Small intestine (tissue), 7 donors: ENCODE measurements around the gene COPA. TPM values are rescaled to one million over a fixed set of nuclear protein-coding genes. Genes with fewer than 3 reads are reported as not detected.

ENCODE experiments used
- DNase-seq, 2 donors: peaks; one replicate each; pipeline versions ENCODE4 v3.0.0 to v3.0.0-alpha.2; 2013
- FAIRE-seq: peaks from 2 replicates; lab custom pipeline; 2012; peaks lifted over from hg19 to GRCh38; lab: Jason Lieb, UNC
- H3K27ac ChIP-seq, 3 donors: one replicate each; pipeline ENCODE4 v1.5.1; 2013; ENCODE audit warnings: low read length in 2 of 3, mild to moderate bottlenecking in 2 of 3, control low read depth in 1 of 3, inconsistent platforms in 1 of 3, low read depth in 1 of 3, moderate library complexity in 1 of 3
- H3K27me3 ChIP-seq, 3 donors: one replicate each; pipeline ENCODE4 v1.6.1; 2013; ENCODE audit warnings: low read length in 3 of 3, inconsistent platforms in 1 of 3; ENCODE audit not compliant: control insufficient read depth in 3 of 3, insufficient read depth in 3 of 3
- H3K36me3 ChIP-seq, 3 donors: one replicate each; pipeline ENCODE4 v1.6.1; 2013; ENCODE audit warnings: low read length in 3 of 3, inconsistent platforms in 1 of 3, low read depth in 1 of 3, mild to moderate bottlenecking in 1 of 3, moderate library complexity in 1 of 3; ENCODE audit not compliant: control insufficient read depth in 3 of 3, insufficient read depth in 2 of 3
- H3K4me1 ChIP-seq, 3 donors: one replicate each; pipeline ENCODE4 v1.6.1; 2013; ENCODE audit warnings: low read length in 2 of 3, inconsistent platforms in 1 of 3, low read depth in 1 of 3, mild to moderate bottlenecking in 1 of 3, moderate library complexity in 1 of 3; ENCODE audit not compliant: control insufficient read depth in 3 of 3, insufficient read depth in 2 of 3
- H3K4me3 ChIP-seq, 3 donors: one replicate each; pipeline ENCODE4 v1.5.1; 2013; ENCODE audit warnings: low read length in 3 of 3, control low read depth in 1 of 3, inconsistent platforms in 1 of 3, low read depth in 1 of 3, mild to moderate bottlenecking in 1 of 3, moderate library complexity in 1 of 3
- H3K9me3 ChIP-seq, 2 donors: one replicate each; pipeline ENCODE4 v1.6.1; 2013; ENCODE audit warnings: low read depth in 1 of 2, low read length in 1 of 2; ENCODE audit not compliant: control insufficient read depth in 2 of 2, insufficient read depth in 1 of 2
- WGBS, 3 donors: extraction: QIAGEN DNeasy Blood & Tissue Kit; methylation state at CpG; one replicate each; pipeline ENCODE4 v1.1.7; 2013; 5-methylcytosine and 5-hydroxymethylcytosine counted together
- polyA plus RNA-seq, 4 donors: library from polyadenylated mRNA; stranded (reverse) in 3 of 4; unstranded in 1 of 4; fragments of 200-250 nt in 3 of 4; fragments of 120-200 nt in 1 of 4; gene quantifications; one replicate each; pipeline versions ENCODE4 v1.2.1 to v1.2.3, GENCODE V29; 2013
- donor health status: healthy with polysubstance abuse.
- donor health status: control.
- donor health status: control.
- donor health status: Bipolar disorder and iron deficiency.
- donor health status: healthy.

Gene COPA
- polyA plus RNA-seq, 4 donors = 79.7 to 143 (median 93.2) TPM

DNA sequence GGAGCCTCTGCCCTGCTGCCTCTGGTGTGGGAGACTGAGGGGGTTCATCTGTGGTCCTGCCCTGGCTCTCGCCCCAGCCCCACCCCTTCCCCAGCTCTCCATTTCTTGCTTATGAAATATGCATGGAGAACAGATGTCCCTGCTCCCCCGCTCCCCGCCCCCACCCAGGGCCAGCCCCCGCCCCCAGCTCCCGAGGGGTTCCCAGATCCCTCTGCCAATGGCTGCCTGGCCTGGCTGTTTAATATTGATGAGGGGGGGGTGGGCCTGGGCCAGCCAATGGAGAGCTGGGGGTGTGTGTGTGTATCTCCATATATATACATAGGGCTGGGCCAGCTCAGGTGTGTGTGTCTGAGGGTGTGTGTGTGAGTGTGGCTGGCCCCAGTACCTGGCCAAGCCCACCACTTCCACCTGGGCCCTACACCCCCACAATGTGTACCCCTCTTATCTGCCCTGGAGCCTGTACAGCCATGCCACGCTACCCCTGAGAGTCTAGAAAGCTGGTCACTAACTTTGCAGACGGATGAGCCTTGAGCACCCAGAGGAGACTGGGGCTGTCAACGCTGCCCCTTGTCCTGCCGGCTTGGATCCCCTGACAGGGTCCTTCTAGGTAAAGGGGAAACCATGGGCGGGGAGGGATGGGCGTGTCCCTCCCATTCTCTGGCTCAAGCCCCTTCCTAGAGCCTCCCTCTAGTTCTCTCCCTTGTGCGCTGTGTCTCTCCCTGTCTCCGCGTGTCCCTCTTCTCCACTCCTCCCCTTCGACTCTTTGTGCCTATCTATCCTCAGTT, 23.9 kb upstream of the COPA start, which contains the start of gene NHLH1:
Gene NHLH1, plus strand, starts transcription at position 341 of the 785 bp plus-strand sequence. CDS start 3,661 bp downstream, outside the sequence.
- DNase-seq (no peak), FAIRE-seq (no peak)
- H3K4me1 ChIP-seq = no peaks in the 10 kb centered on the region
- 60 to 68% (median 63%) methylated on average over 13 to 15 of the region's 15 CpGs for WGBS, 3 donors
- H3K36me3 ChIP-seq = no peaks in the 10 kb centered on the region
- H3K4me3 ChIP-seq = no peak within 1 kb of the TSS
- H3K27me3 ChIP-seq = peaks cover 0 to 4% (median 0%) of the 10 kb centered on the region in 3 donors
- no peak within 1 kb of the TSS for H3K27ac ChIP-seq
- no peaks in the 10 kb centered on the region for H3K9me3 ChIP-seq

DNA sequence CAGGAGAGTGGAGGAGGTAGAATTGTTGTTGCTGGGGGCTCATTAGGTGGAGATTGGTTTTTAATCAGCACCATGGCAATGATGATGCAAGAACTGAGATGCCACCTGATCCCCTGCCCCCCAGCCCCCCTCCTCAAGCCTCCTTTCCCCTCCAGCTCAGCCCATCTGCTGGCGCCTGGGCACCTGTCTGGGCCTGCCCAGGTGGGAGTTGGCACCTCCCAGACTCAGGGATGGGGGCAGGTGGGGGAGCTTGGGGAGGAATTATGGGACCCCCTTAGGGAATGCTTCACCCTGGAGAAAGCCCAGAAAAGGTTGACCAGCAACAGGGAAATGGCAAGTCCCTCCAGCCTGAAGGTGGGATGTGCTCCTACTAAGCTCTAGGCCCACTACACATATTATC, 22.3 kb upstream of the COPA start:
- Histone ChIP-seq H3K9me3 (no peaks in the 10 kb centered on the region), H3K4me3 (no peak overlapping the region), H3K27me3 (peaks cover 0 to 4% (median 0%) of the 10 kb centered on the region in 3 donors), H3K36me3 (peaks cover 0 to 7% (median 2%) of the 10 kb centered on the region in 3 donors), H3K4me1 (no peaks in the 10 kb centered on the region), H3K27ac (no peak overlapping the region)
- 89 to 100% (median 93%) methylated on average over 1 of the region's 1 CpG for WGBS, 3 donors
- FAIRE-seq (no peak), DNase-seq (no peak)

GRCh38 chr1:160363951-160364735, 21.1 kb upstream of the COPA start:
- DNase-seq (no peak), FAIRE-seq (no peak)
- Histone ChIP-seq H3K9me3 (no peaks in the 10 kb centered on the region), H3K4me1 (no peaks in the 10 kb centered on the region), H3K4me3 (no peak overlapping the region), H3K27ac (no peak overlapping the region), H3K27me3 (peaks cover 0 to 4% (median 0%) of the 10 kb centered on the region in 3 donors), H3K36me3 (peaks cover 0 to 15% (median 8%) of the 10 kb centered on the region in 3 donors)
- WGBS, 3 donors = 76 to 77% (median 76%) methylated on average over 12 of the region's 12 CpGs

- WGBS, 3 donors = 45 to 59% (median 47%) methylated on average over 3 to 5 of the region's 5 CpGs
- Histone ChIP-seq H3K9me3 (no peaks in the 10 kb centered on the region), H3K27ac (no peak overlapping the region), H3K27me3 (peaks cover 0 to under 1% (median 0%) of the 10 kb centered on the region in 3 donors), H3K4me1 (no peaks in the 10 kb centered on the region), H3K36me3 (peaks cover 6 to 22% (median 12%) of the 10 kb centered on the region in 3 donors), H3K4me3 (no peak overlapping the region)
- DNase-seq (no peak), FAIRE-seq (no peak)
Measured at GRCh38 chr1:160363010-160363409, 20.0 kb upstream of the COPA start.

DNA sequence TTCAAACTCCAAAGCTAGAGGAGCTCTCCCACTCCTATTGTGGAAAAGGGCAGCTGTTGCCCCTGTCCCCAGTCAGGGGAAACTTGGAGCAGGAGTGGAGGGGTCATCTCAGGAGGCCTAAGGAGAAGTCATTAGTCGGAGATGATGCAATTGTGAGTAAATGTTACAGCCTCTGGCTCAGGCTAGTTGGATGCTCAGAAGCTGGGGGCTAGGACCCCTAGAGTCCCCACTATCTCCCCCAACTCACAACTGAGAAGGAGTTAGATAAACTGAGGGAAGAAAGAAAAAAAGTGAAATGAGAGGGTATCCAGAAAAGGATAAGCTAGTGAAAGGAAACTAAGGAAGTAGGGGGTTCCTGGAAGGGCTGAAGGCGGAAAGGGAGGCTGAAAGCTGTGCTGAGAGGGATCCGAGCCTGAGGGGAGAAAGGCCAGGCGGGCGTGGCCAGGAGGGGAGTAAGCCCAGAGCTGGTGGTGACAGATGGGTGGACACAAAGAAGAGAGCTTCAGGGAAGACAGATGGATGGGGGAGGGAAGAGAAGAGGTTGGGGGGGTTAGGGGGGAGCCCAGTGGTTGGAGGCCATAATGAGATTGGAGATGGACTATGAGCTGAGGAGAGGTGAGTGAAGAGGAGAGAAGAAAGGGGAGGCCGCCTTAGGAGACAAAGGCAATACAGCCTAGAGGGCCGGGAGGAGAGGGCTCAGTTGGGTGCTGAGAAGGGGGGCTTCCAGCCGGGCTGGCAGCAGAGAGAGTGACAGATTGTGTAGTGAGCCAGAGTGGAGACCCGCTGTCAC, 19.3 kb upstream of the COPA start:
- FAIRE-seq (no peak), DNase-seq (no peak)
- WGBS, 3 donors = 75 to 77% (median 75%) methylated on average over 9 of the region's 9 CpGs
- Histone ChIP-seq H3K4me1 (no peaks in the 10 kb centered on the region), H3K4me3 (no peak overlapping the region), H3K9me3 (no peaks in the 10 kb centered on the region), H3K27me3 (no peaks in the 10 kb centered on the region), H3K27ac (no peak overlapping the region), H3K36me3 (peaks cover 7 to 28% (median 17%) of the 10 kb centered on the region in 3 donors)

GRCh38 chr1:160361814-160362167, 18.7 kb upstream of the COPA start:
- DNase-seq (no peak), FAIRE-seq (no peak)
- no peaks in the 10 kb centered on the region for H3K9me3 ChIP-seq
- no peak overlapping the region for H3K4me3 ChIP-seq
- H3K27me3 ChIP-seq = no peaks in the 10 kb centered on the region
- no peaks in the 10 kb centered on the region for H3K4me1 ChIP-seq
- 81 to 89% (median 88%) methylated on average over 4 of the region's 4 CpGs for WGBS, 3 donors
- H3K27ac ChIP-seq = no peak overlapping the region
- H3K36me3 ChIP-seq = peaks cover 8 to 34% (median 17%) of the 10 kb centered on the region in 3 donors

- Histone ChIP-seq H3K36me3 (peaks cover 13 to 39% (median 23%) of the 10 kb centered on the region in 3 donors), H3K27me3 (no peaks in the 10 kb centered on the region), H3K27ac (no peak overlapping the region), H3K4me1 (no peaks in the 10 kb centered on the region), H3K9me3 (no peaks in the 10 kb centered on the region), H3K4me3 (no peak overlapping the region)
- FAIRE-seq (no peak), DNase-seq (no peak)
- WGBS, 3 donors = 67 to 84% (median 78%) methylated on average over 2 of the region's 2 CpGs
Measured at GRCh38 chr1:160361199-160361598, 18.1 kb upstream of the COPA start.

- Histone ChIP-seq H3K36me3 (peaks cover 16 to 48% (median 32%) of the 10 kb centered on the region in 3 donors), H3K27ac (no peak overlapping the region), H3K27me3 (no peaks in the 10 kb centered on the region), H3K4me1 (no peaks in the 10 kb centered on the region), H3K4me3 (no peak overlapping the region), H3K9me3 (no peaks in the 10 kb centered on the region)
- FAIRE-seq (no peak), DNase-seq (no peak)
- WGBS, 3 donors = 86 to 88% (median 87%) methylated on average over 8 of the region's 8 CpGs
Measured at GRCh38 chr1:160360227-160360695, 17.2 kb upstream of the COPA start.
